Stimulated activated CD8-positive, alpha-beta memory T cell treated with anti-CD3 and anti-CD28 coated beads, Interleukin-15, amount 100 ng/mL, for 24 hours (primary cell): ENCODE measurements around the gene GAS1.

Experiments
- DNase-seq: peaks from one replicate; pipeline ENCODE4 v3.0.0-alpha.2; 2020; ENCODE audit warnings: low read depth

GAS1 gene

GRCh38 chr9:86947146-86948073 lies at the start of gene GAS1:
Gene GAS1, minus strand, starts transcription at chr9:86947506. Its CDS starts 727 bp downstream, at chr9:86946779.
- DNase-seq = peak; percentile 16

GRCh38 chr9:86994231-86994630 lies 46.9 kb upstream of the GAS1 start:
- DNase-seq = no peak

GRCh38 chr9:86993830-86994229 lies 46.5 kb upstream of the GAS1 start:
- no peak for DNase-seq

- no peak for DNase-seq
Observed at GRCh38 chr9:86991077-86991476, 43.8 kb upstream of the GAS1 start.

- DNase-seq = no peak
Observed at GRCh38 chr9:86990290-86990689, 43.0 kb upstream of the GAS1 start.

GRCh38 chr9:86987900-86988299 lies 40.6 kb upstream of the GAS1 start:
- DNase-seq = no peak

- no peak for DNase-seq
Observed at GRCh38 chr9:86985132-86985647, 37.9 kb upstream of the GAS1 start.

GRCh38 chr9:86983620-86984259 lies 36.4 kb upstream of the GAS1 start:
- DNase-seq = no peak

- DNase-seq = no peak
Observed at GRCh38 chr9:86983249-86983619, 35.9 kb upstream of the GAS1 start.

- no peak for DNase-seq
Observed at GRCh38 chr9:86980802-86981201, 33.5 kb upstream of the GAS1 start.

- DNase-seq = no peak
Observed at GRCh38 chr9:86979657-86980056, 32.4 kb upstream of the GAS1 start.

GRCh38 chr9:86978922-86979474 lies 31.7 kb upstream of the GAS1 start:
- DNase-seq = no peak

- DNase-seq = no peak
Observed at GRCh38 chr9:86978413-86978812, 31.1 kb upstream of the GAS1 start.

- DNase-seq = no peak
Observed at GRCh38 chr9:86977205-86977835, 30.0 kb upstream of the GAS1 start.

GRCh38 chr9:86975606-86976005 lies 28.3 kb upstream of the GAS1 start:
- DNase-seq = no peak

- DNase-seq = no peak
Observed at GRCh38 chr9:86975036-86975435, 27.7 kb upstream of the GAS1 start.

GRCh38 chr9:86974421-86974820 lies 27.1 kb upstream of the GAS1 start:
- DNase-seq = no peak

- DNase-seq = no peak
Observed at GRCh38 chr9:86971742-86972141, 24.4 kb upstream of the GAS1 start.

- DNase-seq = no peak
Observed at GRCh38 chr9:86968258-86968920, 21.1 kb upstream of the GAS1 start.

- DNase-seq = no peak
Observed at GRCh38 chr9:86966852-86967511, 19.7 kb upstream of the GAS1 start.

- DNase-seq = no peak
Observed at GRCh38 chr9:86965636-86966395, 18.5 kb upstream of the GAS1 start.
